NT2/D1 (cell line): ENCODE results near the gene ARID1B.

Experiments
- SUZ12 ChIP-seq: IDR thresholded peaks from 2 replicates; pipeline ENCODE4 v1.6.1; 2011; ENCODE audit not compliant: insufficient read length, insufficient read depth; ENCODE audit errors: extremely low read depth
- YY1 ChIP-seq: IDR thresholded peaks from 2 replicates; pipeline ENCODE4 v1.6.1; 2011; ENCODE audit not compliant: insufficient read length, insufficient read depth
- ZNF274 ChIP-seq: IDR thresholded peaks from 2 replicates; pipeline ENCODE4 v1.6.1; 2011; ENCODE audit warnings: mild to moderate bottlenecking, low read depth, low read length

DNA sequence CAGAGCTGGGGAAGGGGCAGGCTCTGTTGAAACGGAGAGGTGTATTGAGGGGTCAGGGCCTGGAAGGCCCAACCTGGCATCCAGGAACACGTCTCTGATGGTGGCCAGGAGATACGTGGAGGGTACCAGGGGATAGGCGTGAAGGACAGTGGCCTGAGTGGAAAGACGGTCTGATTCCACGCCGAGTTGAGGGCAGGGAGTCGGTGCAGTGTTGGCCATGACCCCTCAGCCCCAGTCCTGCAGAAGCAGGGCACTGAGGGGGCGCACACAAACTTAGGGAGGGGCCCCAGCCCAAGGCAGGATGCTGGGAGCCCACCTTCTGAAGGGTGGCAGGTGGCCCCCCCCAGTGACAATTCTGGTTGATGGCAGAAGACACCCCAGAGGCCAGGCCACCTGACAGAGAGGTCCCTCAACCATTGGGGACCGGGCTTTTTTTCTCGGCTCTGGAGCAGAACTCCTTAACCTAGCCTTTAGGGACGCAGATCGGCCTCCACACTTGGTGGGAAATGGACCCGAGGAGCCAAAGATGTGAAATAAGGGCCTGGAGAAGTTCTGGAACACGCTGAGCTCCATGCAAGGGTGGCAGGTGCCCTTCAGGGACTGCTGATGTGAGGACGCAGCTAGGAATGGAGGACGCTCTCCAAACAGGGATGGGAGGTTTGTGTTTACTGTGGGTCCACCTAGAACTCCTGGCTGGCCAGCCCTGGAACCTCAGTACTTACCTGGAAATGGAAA, 455.1 kb downstream of the ARID1B start:
- TF ChIP-seq ZNF274 (no peak), YY1 (no peak), SUZ12 (no peak)
